Mucosa of rectum (tissue), 2 donors: Measurements from ENCODE around the gene GATA2.

ENCODE experiments used
- H3K27ac ChIP-seq, 2 donors: one replicate each; pipeline ENCODE4 v1.7.0; 2013; ENCODE audit warnings: inconsistent platforms in 2 of 2, low read depth in 2 of 2, low read length in 2 of 2
- H3K27me3 ChIP-seq, 2 donors: one replicate each; pipeline ENCODE4 v1.7.0; 2013; ENCODE audit warnings: low read length in 2 of 2; ENCODE audit not compliant: control insufficient read depth in 2 of 2, insufficient read depth in 2 of 2
- H3K36me3 ChIP-seq, 2 donors: one replicate each; pipeline ENCODE4 v1.7.0; 2013; ENCODE audit warnings: low read length in 2 of 2; ENCODE audit not compliant: control insufficient read depth in 2 of 2, insufficient read depth in 2 of 2
- H3K4me1 ChIP-seq, 2 donors: one replicate each; pipeline ENCODE4 v1.7.0; 2013; ENCODE audit warnings: low read length in 2 of 2, mild to moderate bottlenecking in 1 of 2; ENCODE audit not compliant: control insufficient read depth in 2 of 2, insufficient read depth in 2 of 2
- H3K4me3 ChIP-seq, 2 donors: one replicate each; pipeline ENCODE4 v1.7.0; 2013; ENCODE audit warnings: low read length in 2 of 2
- H3K9ac ChIP-seq, 2 donors: one replicate each; pipeline ENCODE4 v1.7.0; 2013; ENCODE audit warnings: low read length in 2 of 2, low read depth in 1 of 2, mild to moderate bottlenecking in 1 of 2
- H3K9me3 ChIP-seq, 2 donors: one replicate each; pipeline ENCODE4 v1.7.0; 2013; ENCODE audit warnings: low read length in 2 of 2; ENCODE audit not compliant: control insufficient read depth in 2 of 2
- donor health status: healthy.
- donor health status: Normal muscosa, but diverticular disease.

Gene GATA2

GRCh38 chr3:128459461-128459820 lies 33.6 kb downstream of the GATA2 start:
- H3K9me3 ChIP-seq: no peaks in the 10 kb centered on the region
- H3K9ac ChIP-seq: no peak overlapping the region
- no peak overlapping the region for H3K4me3 ChIP-seq
- no peaks in the 10 kb centered on the region for H3K4me1 ChIP-seq
- H3K27ac ChIP-seq: no peak overlapping the region
- no peaks in the 10 kb centered on the region for H3K36me3 ChIP-seq
- peaks cover 0 to 11% of the 10 kb centered on the region in 2 donors for H3K27me3 ChIP-seq

GRCh38 chr3:128458746-128459460 lies 34.1 kb downstream of the GATA2 start:
- Histone ChIP-seq H3K27me3 (peaks cover 0 to 11% of the 10 kb centered on the region in 2 donors), H3K27ac (no peak overlapping the region), H3K4me1 (no peaks in the 10 kb centered on the region), H3K9me3 (no peaks in the 10 kb centered on the region), H3K4me3 (no peak overlapping the region), H3K36me3 (no peaks in the 10 kb centered on the region), H3K9ac (no peak overlapping the region)

- Histone ChIP-seq H3K9ac (no peak overlapping the region), H3K4me3 (no peak overlapping the region), H3K27ac (no peak overlapping the region), H3K4me1 (no peaks in the 10 kb centered on the region), H3K27me3 (peaks cover 0 to 11% of the 10 kb centered on the region in 2 donors), H3K36me3 (no peaks in the 10 kb centered on the region), H3K9me3 (no peaks in the 10 kb centered on the region)
Measured at GRCh38 chr3:128457937-128458336, 35.1 kb downstream of the GATA2 start.

- Histone ChIP-seq H3K4me1 (no peaks in the 10 kb centered on the region), H3K4me3 (no peak overlapping the region), H3K36me3 (no peaks in the 10 kb centered on the region), H3K9ac (no peak overlapping the region), H3K9me3 (no peaks in the 10 kb centered on the region), H3K27ac (no peak overlapping the region), H3K27me3 (peaks cover 0 to 11% of the 10 kb centered on the region in 2 donors)
Measured at GRCh38 chr3:128456776-128457715, 36.0 kb downstream of the GATA2 start.

GRCh38 chr3:128455786-128456748 lies 36.9 kb downstream of the GATA2 start:
- Histone ChIP-seq H3K4me3 (no peak overlapping the region), H3K9ac (no peak overlapping the region), H3K4me1 (no peaks in the 10 kb centered on the region), H3K36me3 (no peaks in the 10 kb centered on the region), H3K27ac (no peak overlapping the region), H3K9me3 (no peaks in the 10 kb centered on the region), H3K27me3 (peaks cover 0 to 11% of the 10 kb centered on the region in 2 donors)

- no peak overlapping the region for H3K4me3 ChIP-seq
- no peaks in the 10 kb centered on the region for H3K36me3 ChIP-seq
- H3K4me1 ChIP-seq: no peaks in the 10 kb centered on the region
- H3K9ac ChIP-seq: no peak overlapping the region
- H3K9me3 ChIP-seq: no peaks in the 10 kb centered on the region
- H3K27ac ChIP-seq: no peak overlapping the region
- peaks cover 0 to 11% of the 10 kb centered on the region in 2 donors for H3K27me3 ChIP-seq
Measured at GRCh38 chr3:128455116-128455515, 37.9 kb downstream of the GATA2 start.

- no peak overlapping the region for H3K9ac ChIP-seq
- H3K27me3 ChIP-seq: peaks cover 0 to 11% of the 10 kb centered on the region in 2 donors
- H3K9me3 ChIP-seq: no peaks in the 10 kb centered on the region
- H3K4me1 ChIP-seq: no peaks in the 10 kb centered on the region
- H3K27ac ChIP-seq: no peak overlapping the region
- H3K4me3 ChIP-seq: no peak overlapping the region
- H3K36me3 ChIP-seq: no peaks in the 10 kb centered on the region
Measured at GRCh38 chr3:128454310-128454618, 38.7 kb downstream of the GATA2 start.

- no peak overlapping the region for H3K27ac ChIP-seq
Measured at GRCh38 chr3:128453501-128454309, 39.3 kb downstream of the GATA2 start.

GRCh38 chr3:128452678-128453275 lies 40.2 kb downstream of the GATA2 start:
- H3K9ac ChIP-seq: no peak overlapping the region
- peaks cover under 1 to 11% of the 10 kb centered on the region in 2 donors for H3K27me3 ChIP-seq
- H3K27ac ChIP-seq: no peak overlapping the region
- H3K9me3 ChIP-seq: no peaks in the 10 kb centered on the region
- no peaks in the 10 kb centered on the region for H3K4me1 ChIP-seq
- H3K36me3 ChIP-seq: no peaks in the 10 kb centered on the region
- H3K4me3 ChIP-seq: no peak overlapping the region

More at GRCh38 chr3:128453501-128454309, 39.3 kb downstream of the GATA2 start:
- H3K36me3 ChIP-seq: no peaks in the 10 kb centered on the region
- H3K9ac ChIP-seq: no peak overlapping the region
- H3K27me3 ChIP-seq: peaks cover 0 to 11% of the 10 kb centered on the region in 2 donors
- H3K9me3 ChIP-seq: no peaks in the 10 kb centered on the region
- no peak overlapping the region for H3K4me3 ChIP-seq
- H3K4me1 ChIP-seq: no peaks in the 10 kb centered on the region
